NCI-H1436 treated with DMSO at 0.1 percent for 48 hours (cell line): Measurements from ENCODE around the gene CCNK.

ENCODE experiments used
- DNase-seq: peaks from one replicate; lab custom pipeline; 2025; lab: John Stamatoyannopoulos, UW

Gene CCNK

DNA sequence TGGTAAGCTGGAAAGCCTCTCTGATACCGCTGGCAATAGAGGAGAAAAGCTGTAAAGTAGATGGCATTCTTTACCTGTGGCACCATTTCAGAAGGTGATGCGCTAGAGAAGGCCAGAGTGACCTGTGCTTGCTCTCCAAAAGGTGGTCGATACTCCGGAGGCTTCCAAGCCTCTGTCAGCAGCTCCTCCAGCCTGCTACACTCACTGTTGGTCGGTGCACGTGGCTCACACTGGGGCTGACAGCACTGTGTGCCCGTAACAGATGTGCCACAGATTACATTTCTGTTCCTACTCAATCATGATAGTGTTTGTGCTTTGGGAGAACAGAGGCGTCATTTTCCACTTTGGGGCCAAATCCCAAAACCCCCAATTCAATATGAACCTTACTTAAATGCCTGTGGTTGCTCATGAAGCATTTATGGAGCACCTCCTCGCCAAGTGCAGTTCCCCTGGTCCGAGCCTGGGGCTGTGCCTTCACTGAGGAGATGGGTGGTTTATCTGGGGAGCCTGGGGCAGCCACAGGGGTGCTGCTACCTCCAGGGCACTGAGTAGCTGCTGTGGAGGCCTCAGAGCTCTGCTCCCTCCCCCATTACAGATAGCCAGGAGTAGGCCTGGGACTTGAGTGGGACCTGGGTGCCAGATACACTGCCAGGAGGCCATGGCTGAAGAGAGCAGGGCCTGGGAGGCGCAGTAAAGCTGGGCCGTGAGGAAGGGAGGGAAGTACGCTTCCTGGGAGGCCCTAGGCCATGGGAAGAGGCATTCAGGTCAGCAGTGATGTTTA, 26.8 kb downstream of the CCNK start:
- no peak for DNase-seq

DNA sequence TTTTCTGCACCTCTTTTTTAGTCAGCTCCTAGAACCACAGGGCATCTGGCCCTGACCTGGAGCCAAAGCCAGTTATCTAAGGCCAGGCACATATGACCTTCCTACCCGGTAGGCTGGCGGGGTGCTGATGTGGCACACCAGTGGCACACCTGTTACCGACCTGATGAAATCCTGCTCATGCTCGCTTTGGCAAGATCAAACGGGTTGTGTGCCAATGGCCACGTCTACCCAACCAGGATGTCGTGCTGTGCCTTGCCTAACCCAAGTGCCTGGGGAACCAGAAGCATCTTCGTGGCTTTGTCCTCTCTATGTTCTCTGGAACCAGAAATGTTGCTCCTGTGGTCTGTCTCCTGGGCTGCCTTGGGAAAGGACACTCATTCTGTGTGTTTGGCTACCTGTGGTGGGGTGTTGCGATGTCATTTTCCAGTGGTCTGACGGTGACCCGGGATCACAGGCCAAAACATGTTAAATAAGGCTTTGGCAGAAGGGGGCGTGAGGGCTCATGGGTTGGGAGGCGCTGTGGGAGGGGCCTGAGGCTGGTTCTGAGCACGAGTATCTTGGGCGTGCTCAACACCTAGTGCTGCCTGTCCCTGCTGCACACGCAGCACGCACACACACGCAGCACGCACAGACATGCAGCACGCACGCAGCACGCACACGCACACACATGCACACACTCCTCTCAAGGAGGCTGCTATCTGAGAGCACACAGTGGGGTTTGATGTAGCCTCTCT, 27.9 kb downstream of the CCNK start:
- no peak for DNase-seq

DNA sequence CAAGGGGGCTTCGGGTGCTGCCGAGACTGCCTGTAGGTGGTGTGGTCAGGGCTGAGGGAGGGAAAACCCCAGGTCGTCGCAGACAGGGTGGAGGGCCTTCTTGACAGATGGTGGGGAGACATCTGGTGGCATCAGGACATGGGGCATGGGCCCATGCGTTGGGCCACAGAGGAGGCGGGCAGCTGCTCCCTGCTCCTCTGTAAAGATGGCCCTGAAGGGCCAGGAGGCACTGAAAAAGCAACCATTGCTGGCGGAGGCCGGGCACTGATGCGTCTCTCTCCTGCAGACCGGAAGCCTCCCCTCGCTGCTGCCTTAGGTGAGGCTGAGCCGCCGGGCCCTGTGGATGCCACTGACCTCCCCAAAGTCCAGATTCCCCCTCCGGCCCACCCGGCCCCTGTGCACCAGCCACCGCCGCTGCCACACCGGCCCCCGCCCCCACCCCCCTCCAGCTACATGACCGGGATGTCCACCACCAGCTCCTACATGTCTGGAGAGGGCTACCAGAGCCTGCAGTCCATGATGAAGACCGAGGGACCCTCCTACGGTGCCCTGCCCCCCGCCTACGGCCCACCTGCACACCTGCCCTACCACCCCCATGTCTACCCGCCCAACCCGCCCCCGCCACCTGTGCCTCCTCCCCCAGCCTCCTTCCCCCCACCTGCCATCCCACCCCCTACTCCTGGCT, 28.8 kb downstream of the CCNK start:
- DNase-seq: no peak

DNA sequence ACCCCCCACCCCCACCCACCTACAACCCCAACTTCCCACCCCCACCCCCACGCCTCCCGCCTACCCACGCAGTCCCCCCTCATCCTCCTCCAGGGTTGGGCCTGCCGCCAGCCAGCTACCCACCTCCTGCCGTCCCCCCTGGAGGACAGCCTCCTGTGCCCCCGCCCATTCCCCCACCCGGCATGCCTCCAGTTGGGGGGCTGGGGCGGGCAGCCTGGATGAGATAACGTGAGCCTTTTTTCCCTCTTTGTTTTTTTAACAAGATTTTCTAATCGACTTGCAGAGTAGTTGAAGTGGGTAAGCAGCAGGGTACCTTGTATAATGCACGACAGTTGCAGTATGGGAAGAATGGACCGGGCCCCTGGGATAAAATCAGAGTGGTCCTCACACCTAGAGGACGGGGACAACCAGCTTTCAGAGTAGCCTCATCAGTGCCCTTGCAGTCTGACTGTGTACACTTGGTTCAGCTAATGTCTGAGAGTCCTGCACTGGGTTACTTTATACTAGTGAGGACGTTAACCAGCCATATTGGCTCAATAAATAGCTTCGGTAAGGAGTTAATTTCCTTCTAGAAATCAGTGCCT, 29.4 kb downstream of the CCNK start:
- no peak for DNase-seq

DNA sequence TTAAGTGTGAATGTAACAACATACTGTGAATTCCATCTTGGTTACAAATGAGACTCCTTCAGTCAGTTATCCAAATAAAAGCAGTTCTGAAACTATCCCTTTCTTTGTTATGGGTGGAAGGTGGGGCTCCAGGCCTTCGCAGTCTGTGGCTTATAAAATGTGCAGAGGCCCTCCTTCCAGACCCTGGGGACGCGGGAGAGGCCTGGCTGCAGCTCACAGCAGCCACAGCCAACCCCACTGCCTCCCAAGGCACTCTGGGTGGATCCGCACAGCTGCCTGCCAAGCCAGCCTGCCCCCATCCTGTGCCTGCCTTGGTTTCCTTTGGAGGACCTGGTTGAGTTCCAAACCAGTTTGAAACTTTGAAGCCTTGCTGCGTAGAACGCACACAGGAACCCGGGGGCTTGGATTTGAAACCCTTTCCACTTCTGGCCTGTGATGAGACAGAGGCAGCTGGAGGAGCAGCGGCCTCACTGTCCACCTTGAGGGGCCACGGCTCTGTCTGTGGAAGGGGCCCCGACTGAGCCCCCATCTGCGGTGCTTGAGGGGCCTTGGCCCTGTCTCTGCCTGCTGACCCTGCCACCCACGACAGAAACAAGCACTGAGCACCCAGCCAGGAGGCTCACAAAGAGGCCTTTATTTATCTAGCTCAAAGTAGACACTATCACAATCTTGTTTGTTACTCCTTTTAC, 30.4 kb downstream of the CCNK start:
- no peak for DNase-seq

DNA sequence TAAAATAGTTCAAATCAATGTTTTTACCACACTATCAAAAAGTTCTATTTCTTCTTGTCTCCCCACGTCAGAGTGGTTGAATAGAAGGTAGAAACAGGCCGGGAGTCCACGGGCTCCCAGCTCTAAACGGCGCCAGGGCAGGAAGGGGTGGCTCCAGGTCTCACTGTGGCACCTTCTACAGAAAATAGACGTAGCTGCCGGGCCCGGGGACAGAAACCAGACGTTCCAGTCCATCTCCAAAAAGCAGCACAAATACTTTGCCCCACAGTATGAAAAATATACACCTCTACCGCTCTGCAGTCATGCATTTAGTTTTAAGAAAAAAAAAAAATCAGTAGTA, 30.9 kb downstream of the CCNK start:
- no peak for DNase-seq

DNA sequence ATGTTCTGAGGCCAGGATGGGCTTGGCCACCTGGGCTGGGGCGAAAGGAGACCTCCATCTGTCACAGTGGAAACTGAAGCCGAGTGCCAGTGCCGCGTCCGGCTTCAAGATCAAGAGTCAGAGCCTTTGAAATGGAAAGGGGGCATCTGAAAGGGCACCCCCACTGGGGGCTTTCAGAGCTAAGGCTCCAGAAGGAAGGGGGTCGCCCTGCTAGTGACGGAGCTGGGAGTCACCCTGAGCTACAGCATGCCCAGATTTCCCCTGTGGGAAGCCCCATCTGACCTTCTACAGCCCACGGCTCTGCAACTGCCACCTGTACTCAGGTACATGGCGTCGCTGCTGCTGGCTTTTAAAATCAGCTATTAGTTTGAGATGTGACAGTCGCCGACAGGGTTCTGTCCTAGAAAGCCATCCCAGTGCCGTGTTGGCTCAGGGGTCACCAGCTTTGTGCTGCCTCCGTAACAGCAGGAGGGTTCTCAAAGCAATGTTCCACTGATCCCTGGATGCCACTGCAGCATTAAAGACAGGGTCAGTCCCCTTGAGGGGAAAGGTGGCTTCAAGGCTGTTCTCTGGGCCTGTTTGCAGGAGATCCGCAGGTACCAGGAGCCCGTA, 31.5 kb downstream of the CCNK start:
- DNase-seq: no peak

DNA sequence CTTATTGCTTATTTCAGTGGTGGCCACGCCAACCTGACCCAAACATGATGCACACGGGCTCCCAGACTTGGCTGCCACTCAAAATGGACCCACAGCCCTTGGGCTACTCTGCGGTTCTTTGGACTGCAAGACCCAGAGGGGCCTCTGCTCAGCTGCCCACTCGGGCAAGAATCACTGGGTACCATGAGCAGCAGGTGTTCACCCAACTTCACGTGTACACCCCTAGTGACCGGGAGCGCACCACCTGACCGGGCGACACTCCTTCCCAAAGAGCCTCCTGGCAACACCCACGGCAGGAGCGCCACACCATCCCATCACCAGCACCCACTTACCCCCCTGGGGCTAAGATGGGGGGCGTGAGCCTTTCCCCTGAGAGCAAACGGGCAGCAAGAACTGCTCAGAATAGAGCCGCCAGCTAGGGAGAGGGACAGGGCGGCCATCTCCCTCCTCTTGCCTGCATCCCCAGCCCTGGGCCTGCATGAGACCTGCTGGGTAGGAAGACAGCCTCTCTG, 32.0 kb downstream of the CCNK start:
- DNase-seq: no peak

DNA sequence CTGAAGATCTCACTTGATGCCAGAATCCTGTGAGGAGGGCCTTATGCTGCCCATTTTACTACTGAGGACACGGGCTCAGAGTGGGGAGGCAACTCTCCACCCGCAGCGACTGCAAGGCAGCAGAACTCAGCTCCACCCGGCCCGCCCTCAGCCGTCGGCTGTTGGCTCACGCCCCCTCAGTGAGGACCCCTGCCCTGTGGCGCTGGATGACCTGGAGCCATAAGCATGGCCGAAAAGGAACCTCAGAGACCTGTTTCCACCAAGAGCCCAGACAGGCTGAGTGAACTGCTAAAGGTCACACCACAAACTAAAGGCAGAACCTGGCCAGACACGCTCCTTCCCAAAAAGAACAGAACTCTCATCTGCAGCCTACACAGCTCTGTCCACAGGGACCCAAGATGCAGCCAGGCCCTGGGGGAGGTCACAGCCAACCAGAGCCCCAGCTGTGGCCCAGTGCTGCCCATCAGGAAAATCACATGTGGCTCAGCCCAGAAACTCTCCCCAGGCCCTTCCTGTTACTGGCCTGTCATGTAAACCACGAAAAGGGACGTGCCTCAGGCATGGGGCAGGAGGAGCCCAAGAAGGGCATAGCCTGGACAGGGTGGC, 32.8 kb downstream of the CCNK start:
- no peak for DNase-seq

DNA sequence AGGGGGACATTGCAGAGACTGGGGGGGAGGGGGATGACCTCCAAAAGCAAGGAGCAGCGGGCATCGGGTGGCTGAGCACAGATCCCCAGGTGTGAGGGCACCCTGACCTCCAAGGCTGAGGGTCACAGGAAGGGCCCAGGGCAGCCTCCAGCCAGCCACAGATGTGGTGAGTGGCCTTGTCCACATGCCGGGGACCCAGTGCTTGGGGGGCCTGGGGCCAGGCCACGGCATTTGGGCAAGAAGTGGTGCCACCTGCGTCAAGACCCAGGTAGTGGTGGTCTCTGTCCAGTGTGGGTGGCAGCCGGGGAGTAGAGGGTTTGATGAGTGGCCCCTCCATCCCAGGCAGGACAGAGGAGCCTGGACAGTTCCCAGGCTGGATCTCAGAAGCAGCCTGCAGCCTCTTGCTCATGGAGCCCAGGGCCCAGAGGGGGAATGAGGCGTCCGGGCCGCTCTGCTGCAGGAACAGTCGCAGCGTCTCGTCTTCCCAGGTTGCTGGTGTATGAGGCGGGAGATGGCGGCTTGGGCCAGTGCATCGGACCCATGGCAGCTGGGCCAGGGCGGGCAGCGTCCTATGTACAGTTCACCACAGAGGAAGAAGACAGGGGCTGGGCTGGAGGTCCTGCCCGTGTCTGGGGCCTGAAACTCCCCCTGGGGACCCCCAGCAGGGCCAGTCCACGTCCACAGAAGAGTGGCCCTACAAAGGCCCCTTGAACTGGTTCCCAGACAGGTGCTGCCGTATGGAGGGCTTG, 33.5 kb downstream of the CCNK start:
- no peak for DNase-seq

DNA sequence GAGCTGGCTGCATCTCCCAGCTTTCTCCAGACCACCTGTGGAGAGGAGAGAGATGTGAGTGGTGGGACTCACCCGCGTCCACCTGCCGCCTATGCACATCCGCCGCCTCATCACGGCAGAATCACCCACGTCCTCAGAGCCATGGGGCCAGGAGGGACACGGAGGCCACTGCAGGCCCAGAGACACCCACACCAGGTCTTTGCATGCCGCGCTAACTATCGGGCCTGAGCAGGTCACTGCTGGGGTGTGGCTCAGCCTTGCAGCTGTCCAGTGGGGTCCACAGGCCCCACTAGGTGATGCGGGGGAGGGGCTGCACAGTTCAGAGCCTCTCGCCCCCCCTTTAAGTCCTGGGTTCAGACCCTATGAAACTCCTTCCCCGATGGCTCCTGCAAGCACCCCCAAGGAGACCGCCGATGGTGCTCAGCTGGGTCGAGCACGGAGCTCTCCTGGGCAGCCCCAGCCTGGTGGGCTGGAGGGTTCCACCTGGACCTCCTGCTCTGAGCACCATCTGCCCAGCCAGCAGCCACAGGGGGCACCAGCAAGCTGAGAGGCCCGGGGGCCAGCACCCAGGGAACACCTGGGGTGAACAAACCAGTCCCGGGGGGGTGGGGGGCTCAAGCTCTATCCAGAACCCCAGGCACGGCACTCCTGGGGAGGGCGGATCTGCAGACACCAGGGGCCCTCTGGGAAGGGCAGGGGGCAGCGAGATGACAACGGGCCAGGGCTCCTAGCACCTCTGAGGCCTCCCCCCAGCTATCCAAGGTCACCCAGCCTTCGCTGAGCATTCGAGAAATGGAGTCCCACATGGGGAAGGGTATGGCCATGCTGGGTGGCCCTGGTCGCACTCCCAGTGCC, 34.3 kb downstream of the CCNK start:
- DNase-seq: no peak

DNA sequence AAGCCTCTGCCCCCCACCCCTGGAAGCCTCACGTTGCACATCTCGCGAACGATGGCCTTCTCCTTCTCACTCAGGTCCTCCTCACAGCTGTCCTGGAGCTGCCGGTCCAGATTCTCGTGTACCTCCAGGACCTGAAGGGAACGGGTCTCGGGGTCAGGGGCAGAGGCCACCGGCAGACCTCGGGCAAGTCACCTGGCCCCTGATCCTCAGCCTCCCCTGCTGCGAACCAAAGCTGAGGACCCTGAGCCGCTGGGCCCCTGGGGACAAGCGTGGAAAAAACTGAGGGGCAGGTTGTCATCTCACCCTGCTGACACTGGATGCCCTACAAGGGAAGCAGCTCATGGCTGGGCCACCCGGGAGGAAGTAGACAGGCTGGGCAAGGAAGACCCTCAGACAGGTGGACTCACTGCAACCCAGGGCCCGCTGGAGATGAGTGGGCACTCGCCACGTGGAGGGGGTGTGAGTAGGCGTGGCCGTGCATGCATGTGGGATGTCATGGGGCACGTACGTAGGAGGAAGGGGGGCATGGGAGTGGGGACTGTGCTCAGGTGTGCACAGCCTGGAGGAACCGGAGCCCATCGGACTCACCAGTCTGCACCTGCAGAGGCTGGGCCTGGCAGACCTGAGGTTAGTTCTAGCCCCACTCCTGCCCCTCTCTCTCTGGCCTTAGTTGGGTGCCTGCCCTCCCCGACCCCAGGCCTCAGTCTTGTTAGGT, 35.1 kb downstream of the CCNK start:
- no peak for DNase-seq

DNA sequence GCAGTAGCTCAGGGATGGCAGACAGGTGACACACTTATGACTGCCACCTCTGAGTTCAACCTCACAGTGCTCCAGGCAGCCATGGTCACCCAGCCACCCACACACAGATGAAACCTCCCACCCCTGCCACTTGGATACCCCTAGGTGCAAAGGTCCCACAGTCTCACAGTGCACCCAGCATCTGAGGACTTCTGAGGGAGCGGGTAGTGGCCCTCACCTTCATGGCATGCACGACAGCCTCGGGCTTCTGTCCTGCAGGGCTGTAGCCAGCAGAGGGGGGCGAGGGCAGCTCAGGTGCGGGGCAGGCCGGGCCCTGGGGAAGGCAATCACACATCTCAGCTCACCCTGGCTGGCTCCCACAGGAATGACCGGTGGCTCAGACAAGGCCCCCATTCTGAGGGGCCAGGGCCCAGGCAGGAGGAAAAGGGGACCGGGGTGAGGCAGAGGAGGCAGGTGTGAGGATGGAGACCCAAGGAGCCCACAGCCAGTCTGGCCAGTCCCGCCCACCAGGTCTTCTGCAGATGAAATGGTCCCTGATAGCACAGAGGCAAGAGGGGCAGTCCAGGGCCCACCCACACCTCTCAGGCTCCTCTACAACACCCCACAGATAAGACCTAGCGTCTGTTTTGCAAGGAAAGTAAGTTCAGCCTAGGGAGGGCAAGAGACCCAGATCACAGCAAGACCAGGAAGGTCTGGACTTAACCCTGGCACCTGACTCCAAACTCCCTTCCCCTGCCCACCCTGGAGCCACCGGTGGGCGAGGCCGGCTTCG, 35.8 kb downstream of the CCNK start:
- DNase-seq: no peak

DNA sequence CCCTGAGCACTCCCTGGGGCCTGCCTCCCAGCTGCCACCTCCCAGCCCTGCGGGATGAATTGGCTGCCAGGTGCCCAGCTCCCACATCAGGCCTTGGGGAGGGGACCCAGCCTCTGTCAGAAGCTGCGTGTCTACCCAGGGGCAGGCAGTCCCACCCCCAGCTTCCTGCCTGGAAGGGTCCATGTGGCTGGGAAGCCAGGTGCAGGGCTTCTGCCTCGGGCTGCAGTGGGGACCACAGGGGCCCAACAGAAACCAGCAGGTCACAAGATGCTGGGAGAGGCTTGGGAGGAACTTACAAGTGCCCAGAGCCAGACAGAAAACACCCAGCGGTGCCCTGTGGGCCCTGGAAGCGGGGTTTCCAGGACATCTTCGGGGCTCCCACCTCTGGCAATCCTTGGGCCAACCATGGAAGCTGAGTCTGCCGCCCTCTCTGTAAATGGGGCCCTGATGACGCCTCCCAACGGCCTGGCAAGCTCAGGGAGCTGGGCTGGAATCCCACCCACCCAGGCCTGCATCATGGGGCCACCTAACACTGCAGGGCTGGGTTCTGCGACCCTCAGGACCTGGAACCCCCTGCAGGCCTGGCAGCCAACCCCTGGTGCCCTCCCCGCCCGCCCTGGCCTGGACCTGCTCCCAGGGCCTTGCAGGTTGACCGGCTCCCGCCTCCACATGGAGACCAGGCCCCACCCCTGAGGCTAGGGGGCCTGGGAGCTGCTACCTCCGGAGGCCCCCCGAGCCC, 36.6 kb downstream of the CCNK start:
- DNase-seq: no peak

DNA sequence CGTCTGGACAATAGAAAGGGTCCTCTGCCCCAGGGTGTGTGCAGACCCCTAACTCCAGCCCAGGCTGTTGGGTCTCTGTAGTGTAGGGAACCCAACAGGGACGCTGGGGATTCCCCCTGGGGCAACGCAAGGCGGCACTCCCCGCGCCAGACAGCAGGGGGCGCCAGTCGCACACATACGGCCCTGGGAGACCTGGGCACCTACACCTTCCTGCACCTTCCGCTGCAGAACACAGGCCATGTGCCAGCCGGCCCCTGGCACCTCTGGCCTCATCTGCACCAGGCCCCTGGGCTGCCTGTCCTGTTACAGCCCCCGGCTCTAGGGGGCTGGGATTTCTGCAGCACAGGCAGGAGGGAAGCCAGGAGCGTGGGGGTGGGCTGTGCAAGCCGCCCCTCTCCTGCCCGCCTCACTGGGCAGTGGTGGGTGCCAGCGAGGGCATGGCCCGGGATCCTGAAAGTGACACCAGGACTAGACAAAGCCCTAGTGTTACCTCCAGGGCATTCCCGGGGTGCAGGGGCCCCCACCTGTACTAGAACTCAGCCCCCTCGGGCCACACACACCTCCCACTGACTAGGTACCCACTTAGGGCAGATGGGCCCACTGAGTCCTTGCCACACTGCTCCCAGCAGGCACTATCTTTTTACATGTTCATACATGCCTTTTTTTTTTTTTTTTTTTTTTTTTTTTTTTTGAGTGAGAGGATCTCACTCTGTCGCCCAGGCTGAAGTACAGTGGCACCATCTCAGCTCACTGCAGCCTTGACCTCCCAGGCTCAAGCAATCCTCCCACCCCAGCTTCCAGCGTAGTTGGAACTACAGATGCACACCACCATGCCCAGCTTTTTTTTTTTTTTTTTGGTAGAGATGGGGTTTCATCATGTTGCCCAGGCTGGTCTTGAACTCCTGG, 37.5 kb downstream of the CCNK start:
- DNase-seq: peak; percentile 22

DNA sequence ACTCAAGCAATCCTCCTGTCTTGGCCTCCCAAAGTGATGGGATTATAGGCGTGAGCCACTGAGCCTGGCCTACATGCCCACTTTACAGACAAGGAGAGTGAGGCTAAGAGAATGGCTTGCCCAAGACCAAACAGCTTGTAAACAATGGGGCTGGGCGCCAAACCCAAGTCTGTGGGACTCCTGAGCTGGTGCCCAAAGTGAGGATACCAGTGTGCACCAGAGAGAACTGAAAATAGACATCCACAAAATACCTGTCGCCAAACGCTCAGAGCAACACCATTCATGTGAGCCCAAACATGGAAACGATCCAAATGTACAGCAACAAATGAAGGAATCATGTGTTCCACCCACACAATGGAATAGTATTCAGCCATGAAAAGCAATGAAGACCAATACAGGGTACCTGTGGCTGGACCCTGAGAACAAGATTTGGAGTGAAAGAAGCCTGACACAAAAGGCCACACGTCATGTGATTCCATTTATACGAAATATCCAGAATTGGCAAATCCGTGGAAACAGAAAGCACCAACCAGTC, 38.2 kb downstream of the CCNK start:
- DNase-seq: no peak
